CD14-positive monocyte (primary cell): ENCODE results near the gene SMPDL3A. TPM values are rescaled to one million over a fixed set of nuclear protein-coding genes. Genes with fewer than 3 reads are reported as not detected.

Experiments used
- DNase-seq, 3 donors: peaks; one replicate each; pipeline ENCODE4 v3.0.0-alpha.2; 2011 to 2022
- H2AFZ ChIP-seq: 2 replicates; pipeline ENCODE4 v1.6.0; 2012; ENCODE audit warnings: mild to moderate bottlenecking, low read depth, low read length, inconsistent platforms; ENCODE audit not compliant: insufficient read depth, poor library complexity, severe bottlenecking
- H3K27ac ChIP-seq, 2 donors: 1 replicate in 1 of 2; 2 replicates in 1 of 2; pipeline ENCODE4 v1.5.1; 2012 to 2013; ENCODE audit warnings: low read length in 2 of 2, control low read depth in 1 of 2, inconsistent platforms in 1 of 2, low read depth in 1 of 2, mild to moderate bottlenecking in 1 of 2
- H3K27me3 ChIP-seq, 2 donors: one replicate each; pipeline versions ENCODE4 v1.6.0 to v1.6.1; 2011 to 2013; ENCODE audit warnings: low read length in 2 of 2; ENCODE audit not compliant: control insufficient read depth in 2 of 2, insufficient read depth in 2 of 2
- H3K36me3 ChIP-seq, 2 donors: replicated peaks in 1 of 2; 1 replicate in 1 of 2; 2 replicates in 1 of 2; pipeline versions ENCODE4 v1.5.1 to v1.6.1; 2012 to 2013; ENCODE audit warnings: low read length in 2 of 2, control low read depth in 1 of 2, inconsistent platforms in 1 of 2, mild to moderate bottlenecking in 1 of 2; ENCODE audit not compliant: insufficient read depth in 2 of 2, control insufficient read depth in 1 of 2
- H3K4me1 ChIP-seq, 2 donors: 1 replicate in 1 of 2; 2 replicates in 1 of 2; pipeline versions ENCODE4 v1.5.1 to v1.6.1; 2012 to 2013; ENCODE audit warnings: low read length in 2 of 2, control low read depth in 1 of 2, inconsistent platforms in 1 of 2, mild to moderate bottlenecking in 1 of 2, moderate library complexity in 1 of 2; ENCODE audit not compliant: insufficient read depth in 2 of 2, control insufficient read depth in 1 of 2
- H3K4me2 ChIP-seq: replicated peaks from 2 replicates; pipeline ENCODE3; 2012; ENCODE audit warnings: low read length, moderate library complexity, mild to moderate bottlenecking; ENCODE audit not compliant: poor library complexity, severe bottlenecking; ENCODE audit errors: extremely low read depth
- H3K4me3 ChIP-seq, 3 experiments: fragments of 200-600 bp in 1 of 3; sonication (generic) in 1 of 3; replicated peaks in 1 of 3; 1 replicate in 2 of 3; 2 replicates in 1 of 3; pipeline ENCODE4 v1.5.1; 2011 to 2013; ENCODE audit warnings: low read length in 3 of 3, mild to moderate bottlenecking in 3 of 3, control low read depth in 2 of 3, low read depth in 2 of 3, inconsistent platforms in 1 of 3, moderate library complexity in 1 of 3
- H3K79me2 ChIP-seq: 2 replicates; pipeline ENCODE4 v1.6.0; 2012; ENCODE audit warnings: mild to moderate bottlenecking, control low read depth, inconsistent platforms, low read length, moderate library complexity; ENCODE audit not compliant: insufficient read depth
- H3K9ac ChIP-seq: 2 replicates; pipeline ENCODE4 v1.6.0; 2017; ENCODE audit warnings: low read length, mild to moderate bottlenecking; ENCODE audit not compliant: insufficient read depth, poor library complexity, severe bottlenecking
- H3K9me3 ChIP-seq, 2 donors: replicated peaks in 1 of 2; 1 replicate in 1 of 2; 2 replicates in 1 of 2; pipeline versions ENCODE4 v1.5.1 to v1.6.1; 2012 to 2013; ENCODE audit warnings: low read length in 2 of 2, control low read depth in 1 of 2; ENCODE audit not compliant: control insufficient read depth in 1 of 2, insufficient read depth in 1 of 2
- H4K20me1 ChIP-seq: 2 replicates; pipeline ENCODE4 v1.6.0; 2012; ENCODE audit warnings: mild to moderate bottlenecking, low read length, control low read depth, moderate library complexity; ENCODE audit not compliant: insufficient read depth
- H3K27ac Mint-ChIP-seq, 7 donors: one replicate each; pipeline ENCODE4 v1.8.0; 2020; ENCODE audit warnings: mild to moderate bottlenecking in 7 of 7, mixed read lengths in 7 of 7, moderate library complexity in 6 of 7, inconsistent platforms in 2 of 7
- H3K27me3 Mint-ChIP-seq, 3 donors: one replicate each; pipeline ENCODE4 v1.8.0; 2021 to 2022; ENCODE audit warnings: low read depth in 3 of 3, mild to moderate bottlenecking in 3 of 3, mixed read lengths in 3 of 3, moderate library complexity in 3 of 3, inconsistent platforms in 1 of 3
- H3K36me3 Mint-ChIP-seq, 2 donors: one replicate each; pipeline ENCODE4 v1.8.0; 2020; ENCODE audit warnings: mixed read lengths in 2 of 2, inconsistent platforms in 1 of 2, mild to moderate bottlenecking in 1 of 2
- H3K4me1 Mint-ChIP-seq: one replicate; pipeline ENCODE4 v1.8.0; 2020; ENCODE audit warnings: mild to moderate bottlenecking, mixed read lengths
- H3K4me3 Mint-ChIP-seq, 2 donors: one replicate each; pipeline ENCODE4 v1.8.0; 2020; ENCODE audit warnings: mild to moderate bottlenecking in 2 of 2, mixed read lengths in 2 of 2, moderate library complexity in 1 of 2
- H3K9me3 Mint-ChIP-seq, 7 donors: one replicate each; pipeline ENCODE4 v1.8.0; 2020 to 2022; ENCODE audit warnings: mixed read lengths in 7 of 7, mild to moderate bottlenecking in 6 of 7, moderate library complexity in 6 of 7, inconsistent platforms in 2 of 7
- WGBS: methylation state at CpG from one replicate; pipeline ENCODE4 v1.1.5; 2013; ENCODE audit warnings: missing lambda C conversion rate; ENCODE audit not compliant: insufficient coverage; 5-methylcytosine and 5-hydroxymethylcytosine counted together
- intact Hi-C, 2 donors: fragments of 100-400 bp; cut with micrococcal nuclease; formaldehyde crosslinking; loops; one replicate each; pipeline versions ENCODE4 v1.15.0 to v1.15.1; 2023
- polyA plus RNA-seq, 3 donors: library from polyadenylated mRNA; depleted of rRNA in 1 of 3; unstranded in 2 of 3; stranded (reverse) in 1 of 3; fragments of 300-500 nt in 2 of 3; fragments of >200 nt in 1 of 3; fragmentation: Illumina TruSeq in 2 of 3; gene quantifications; 1 replicate in 2 of 3; 2 replicates in 1 of 3; pipeline ENCODE4 v1.2.3, GENCODE V29; 2012 to 2021
- TF ChIP-seq, protein P1 (sequence below): fragments of 200-600 bp; IDR thresholded peaks from one replicate; pipeline ENCODE4 v1.8.0; 2022; ENCODE audit warnings: antibody characterized with exemption, mild to moderate bottlenecking

The SMPDL3A gene
- polyA plus RNA-seq, 3 donors: 21.3 to 30.1 (median 21.7) TPM

DNA sequence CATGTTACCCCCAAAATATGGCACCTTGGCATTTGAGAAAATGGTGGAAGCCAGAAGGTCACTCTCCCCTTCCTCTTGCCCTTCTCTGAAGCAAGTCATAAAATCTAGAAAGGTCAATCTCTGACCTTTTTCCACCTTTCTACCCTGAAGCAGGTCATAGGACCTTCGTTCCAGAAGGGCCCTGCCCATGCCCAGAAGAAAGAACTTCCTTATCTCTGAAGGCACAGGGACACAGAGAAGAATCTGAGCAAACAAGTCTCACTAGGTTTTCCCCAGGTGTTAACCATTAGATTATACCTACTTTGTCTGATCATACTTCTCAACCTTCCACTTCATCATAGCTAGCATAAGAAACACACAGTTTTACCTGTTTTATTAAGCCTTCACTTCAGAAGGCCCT lies 42.5 kb downstream of the SMPDL3A start:
- Histone ChIP-seq H3K4me2 (no peak overlapping the region), H3K4me1 (no peaks in the 10 kb centered on the region), H3K27me3 (peaks cover 10 to 16% of the 10 kb centered on the region in 2 donors), H4K20me1 (no peaks in the 10 kb centered on the region), H3K9ac (no peak overlapping the region), H2AFZ (no peak overlapping the region), H3K36me3 (no peaks in the 10 kb centered on the region), H3K9me3 (no peaks in the 10 kb centered on the region), H3K27ac (no peak overlapping the region), H3K4me3 (no peak overlapping the region), H3K79me2 (no peaks in the 10 kb centered on the region)
- Mint-ChIP-seq H3K27me3 (peaks cover 16 to 20% (median 19%) of the 10 kb centered on the region in 3 donors), H3K4me1 (no peaks in the 10 kb centered on the region), H3K36me3 (no peaks in the 10 kb centered on the region), H3K27ac (no peak overlapping the region), H3K4me3 (no peak overlapping the region), H3K9me3 (peaks cover 0 to 2% (median 0%) of the 10 kb centered on the region in 7 donors)
- DNase-seq: no peak
- TF ChIP-seq, protein P1, sequence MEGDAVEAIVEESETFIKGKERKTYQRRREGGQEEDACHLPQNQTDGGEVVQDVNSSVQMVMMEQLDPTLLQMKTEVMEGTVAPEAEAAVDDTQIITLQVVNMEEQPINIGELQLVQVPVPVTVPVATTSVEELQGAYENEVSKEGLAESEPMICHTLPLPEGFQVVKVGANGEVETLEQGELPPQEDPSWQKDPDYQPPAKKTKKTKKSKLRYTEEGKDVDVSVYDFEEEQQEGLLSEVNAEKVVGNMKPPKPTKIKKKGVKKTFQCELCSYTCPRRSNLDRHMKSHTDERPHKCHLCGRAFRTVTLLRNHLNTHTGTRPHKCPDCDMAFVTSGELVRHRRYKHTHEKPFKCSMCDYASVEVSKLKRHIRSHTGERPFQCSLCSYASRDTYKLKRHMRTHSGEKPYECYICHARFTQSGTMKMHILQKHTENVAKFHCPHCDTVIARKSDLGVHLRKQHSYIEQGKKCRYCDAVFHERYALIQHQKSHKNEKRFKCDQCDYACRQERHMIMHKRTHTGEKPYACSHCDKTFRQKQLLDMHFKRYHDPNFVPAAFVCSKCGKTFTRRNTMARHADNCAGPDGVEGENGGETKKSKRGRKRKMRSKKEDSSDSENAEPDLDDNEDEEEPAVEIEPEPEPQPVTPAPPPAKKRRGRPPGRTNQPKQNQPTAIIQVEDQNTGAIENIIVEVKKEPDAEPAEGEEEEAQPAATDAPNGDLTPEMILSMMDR: no peak
- intact Hi-C loops: no loop called here
- WGBS: 67% methylated on average over 1 of the region's 1 CpG

DNA sequence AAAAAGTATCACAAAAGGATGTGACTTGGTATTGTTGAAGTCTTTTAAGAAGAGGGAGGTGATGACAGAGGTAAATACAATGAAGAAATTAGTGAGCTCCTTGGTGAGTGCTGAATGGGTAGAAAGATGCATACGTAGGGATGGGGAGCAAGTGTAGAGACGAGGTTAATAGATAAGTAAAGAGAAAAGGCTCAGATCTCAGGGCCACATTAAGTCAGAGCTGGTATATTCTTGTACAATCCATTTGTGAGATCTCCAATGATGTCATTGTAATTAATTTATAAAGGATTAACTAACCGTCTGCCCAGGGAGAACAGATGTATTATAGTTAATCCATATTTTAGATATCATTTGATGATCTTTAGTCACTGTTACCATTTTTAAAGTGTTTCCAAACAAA lies 43.4 kb downstream of the SMPDL3A start:
- Mint-ChIP-seq H3K27ac (no peak overlapping the region), H3K36me3 (no peaks in the 10 kb centered on the region), H3K27me3 (peaks cover 13 to 22% (median 18%) of the 10 kb centered on the region in 3 donors), H3K4me3 (peak overlapping the region in 1 of 2 donors; percentile 2), H3K9me3 (peaks cover 0 to 2% (median 0%) of the 10 kb centered on the region in 7 donors), H3K4me1 (no peaks in the 10 kb centered on the region)
- H3K27ac ChIP-seq: no peak overlapping the region
- H3K27me3 ChIP-seq: peaks cover 10 to 16% of the 10 kb centered on the region in 2 donors
- TF ChIP-seq, protein P1: no peak
- no peak overlapping the region for H2AFZ ChIP-seq
- no peak for DNase-seq
- WGBS: no CpG with 5 or more reads among the region's 3 CpGs
- no peak overlapping the region for H3K9ac ChIP-seq
- intact Hi-C loops: no loop called here
- no peaks in the 10 kb centered on the region for H3K79me2 ChIP-seq
- H3K4me1 ChIP-seq: no peaks in the 10 kb centered on the region
- no peaks in the 10 kb centered on the region for H3K36me3 ChIP-seq
- H3K9me3 ChIP-seq: no peaks in the 10 kb centered on the region
- no peak overlapping the region for H3K4me3 ChIP-seq
- H3K4me2 ChIP-seq: no peak overlapping the region
- H4K20me1 ChIP-seq: no peaks in the 10 kb centered on the region
